ENCODE measurements around the gene GPHB5. TPM values are rescaled to one million over a fixed set of nuclear protein-coding genes. Genes with fewer than 3 reads are reported as not detected.

Gene GPHB5, protein sequence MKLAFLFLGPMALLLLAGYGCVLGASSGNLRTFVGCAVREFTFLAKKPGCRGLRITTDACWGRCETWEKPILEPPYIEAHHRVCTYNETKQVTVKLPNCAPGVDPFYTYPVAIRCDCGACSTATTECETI
- total RNA-seq (2021; ENCODE audit: unreplicated experiment) = not detected
- not detected for polyA plus RNA-seq (2012; ENCODE audit: insufficient read length)
- Bru-seq, nascent RNA = percentile 10 among the genes with signal in this experiment
- BruChase-seq, experiment 1, labeled RNA remaining after a 2-hour chase = percentile 15 among the genes with signal in this experiment
- BruChase-seq, experiment 2, labeled RNA remaining after a 6-hour chase = not detected
- long read RNA-seq = 0 reads

DNA sequence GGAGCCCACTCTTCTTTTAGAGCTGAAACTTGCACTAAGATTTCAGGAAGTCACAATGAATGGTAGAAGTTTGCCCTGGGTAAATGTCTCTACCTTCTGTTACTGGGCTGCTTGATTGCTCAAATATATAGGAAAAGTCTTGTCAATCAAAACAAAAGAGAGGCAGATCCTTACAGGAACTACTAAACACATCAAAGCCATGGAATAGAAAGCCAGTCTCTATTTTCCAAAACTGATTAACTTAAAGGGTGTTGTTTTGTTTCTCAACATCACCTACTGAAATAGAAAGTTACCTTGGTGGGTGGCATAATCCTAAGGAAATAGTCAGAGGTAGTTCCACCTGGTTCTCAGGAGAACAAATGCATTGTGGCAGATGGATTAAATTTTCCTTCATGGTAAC is at the start of gene GPHB5:
Gene GPHB5, minus strand, starts transcription at position 101 of the 400 bp plus-strand sequence. CDS start 1,086 bp downstream, outside the sequence.
- no peak within 1 kb of the TSS for H3K4me3 ChIP-seq (ENCODE audit: low read depth in 2 of 2, low read length in 2 of 2)
- ATAC-seq (no peak), DNase-seq (ENCODE audit: low read depth, low spot score) (no peak)
- H3K4me1 ChIP-seq (ENCODE audit: control insufficient read depth, insufficient read depth, low read length) = no peaks in the 10 kb centered on the region
- intact Hi-C loops (cut with micrococcal nuclease; ENCODE audit: unreplicated experiment) (no loop called here), in situ Hi-C loops (cut with HindIII; ENCODE audit: low pct_unique_long_range_greater_than_20kb, low sequenced_read_pairs) (no loop called here)
- H3K27ac ChIP-seq (ENCODE audit: low read length) = no peak within 1 kb of the TSS
- BruUV-seq (replicated peaks) = no TSS peak
- POLR2A ChIA-PET = no interaction called here
- H3K9me3 ChIP-seq (ENCODE audit: control insufficient read depth, insufficient read depth, low read depth, low read length) = no peaks in the 10 kb centered on the region
- no peaks in the 10 kb centered on the region for H3K27me3 ChIP-seq (ENCODE audit: control insufficient read depth, insufficient read depth, low read length)
- no peaks in the 10 kb centered on the region for H3K36me3 ChIP-seq (ENCODE audit: control insufficient read depth, insufficient read depth, low read length)
- TF ChIP-seq TCF7L2 (IDR thresholded peaks at IDR 0.05; ENCODE audit: low read depth, low read length) (no peak), SIN3A (IDR thresholded peaks at IDR 0.05; ENCODE audit: borderline replicate concordance, insufficient read depth, low read depth, low read length) (no peak), POLR2AphosphoS5 (IDR thresholded peaks at IDR 0.05; ENCODE audit: low read depth, low read length) (no peak)
- TF ChIP-seq, protein P1, sequence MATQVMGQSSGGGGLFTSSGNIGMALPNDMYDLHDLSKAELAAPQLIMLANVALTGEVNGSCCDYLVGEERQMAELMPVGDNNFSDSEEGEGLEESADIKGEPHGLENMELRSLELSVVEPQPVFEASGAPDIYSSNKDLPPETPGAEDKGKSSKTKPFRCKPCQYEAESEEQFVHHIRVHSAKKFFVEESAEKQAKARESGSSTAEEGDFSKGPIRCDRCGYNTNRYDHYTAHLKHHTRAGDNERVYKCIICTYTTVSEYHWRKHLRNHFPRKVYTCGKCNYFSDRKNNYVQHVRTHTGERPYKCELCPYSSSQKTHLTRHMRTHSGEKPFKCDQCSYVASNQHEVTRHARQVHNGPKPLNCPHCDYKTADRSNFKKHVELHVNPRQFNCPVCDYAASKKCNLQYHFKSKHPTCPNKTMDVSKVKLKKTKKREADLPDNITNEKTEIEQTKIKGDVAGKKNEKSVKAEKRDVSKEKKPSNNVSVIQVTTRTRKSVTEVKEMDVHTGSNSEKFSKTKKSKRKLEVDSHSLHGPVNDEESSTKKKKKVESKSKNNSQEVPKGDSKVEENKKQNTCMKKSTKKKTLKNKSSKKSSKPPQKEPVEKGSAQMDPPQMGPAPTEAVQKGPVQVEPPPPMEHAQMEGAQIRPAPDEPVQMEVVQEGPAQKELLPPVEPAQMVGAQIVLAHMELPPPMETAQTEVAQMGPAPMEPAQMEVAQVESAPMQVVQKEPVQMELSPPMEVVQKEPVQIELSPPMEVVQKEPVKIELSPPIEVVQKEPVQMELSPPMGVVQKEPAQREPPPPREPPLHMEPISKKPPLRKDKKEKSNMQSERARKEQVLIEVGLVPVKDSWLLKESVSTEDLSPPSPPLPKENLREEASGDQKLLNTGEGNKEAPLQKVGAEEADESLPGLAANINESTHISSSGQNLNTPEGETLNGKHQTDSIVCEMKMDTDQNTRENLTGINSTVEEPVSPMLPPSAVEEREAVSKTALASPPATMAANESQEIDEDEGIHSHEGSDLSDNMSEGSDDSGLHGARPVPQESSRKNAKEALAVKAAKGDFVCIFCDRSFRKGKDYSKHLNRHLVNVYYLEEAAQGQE (IDR thresholded peaks at IDR 0.05; ENCODE audit: insufficient read depth in 1 of 2, low read depth in 2 of 2, low read length in 1 of 2) = no peak
- TF ChIP-seq, protein P2, sequence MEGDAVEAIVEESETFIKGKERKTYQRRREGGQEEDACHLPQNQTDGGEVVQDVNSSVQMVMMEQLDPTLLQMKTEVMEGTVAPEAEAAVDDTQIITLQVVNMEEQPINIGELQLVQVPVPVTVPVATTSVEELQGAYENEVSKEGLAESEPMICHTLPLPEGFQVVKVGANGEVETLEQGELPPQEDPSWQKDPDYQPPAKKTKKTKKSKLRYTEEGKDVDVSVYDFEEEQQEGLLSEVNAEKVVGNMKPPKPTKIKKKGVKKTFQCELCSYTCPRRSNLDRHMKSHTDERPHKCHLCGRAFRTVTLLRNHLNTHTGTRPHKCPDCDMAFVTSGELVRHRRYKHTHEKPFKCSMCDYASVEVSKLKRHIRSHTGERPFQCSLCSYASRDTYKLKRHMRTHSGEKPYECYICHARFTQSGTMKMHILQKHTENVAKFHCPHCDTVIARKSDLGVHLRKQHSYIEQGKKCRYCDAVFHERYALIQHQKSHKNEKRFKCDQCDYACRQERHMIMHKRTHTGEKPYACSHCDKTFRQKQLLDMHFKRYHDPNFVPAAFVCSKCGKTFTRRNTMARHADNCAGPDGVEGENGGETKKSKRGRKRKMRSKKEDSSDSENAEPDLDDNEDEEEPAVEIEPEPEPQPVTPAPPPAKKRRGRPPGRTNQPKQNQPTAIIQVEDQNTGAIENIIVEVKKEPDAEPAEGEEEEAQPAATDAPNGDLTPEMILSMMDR (IDR thresholded peaks at IDR 0.05) = no peak
- CTCF ChIA-PET = no interaction called here

DNA sequence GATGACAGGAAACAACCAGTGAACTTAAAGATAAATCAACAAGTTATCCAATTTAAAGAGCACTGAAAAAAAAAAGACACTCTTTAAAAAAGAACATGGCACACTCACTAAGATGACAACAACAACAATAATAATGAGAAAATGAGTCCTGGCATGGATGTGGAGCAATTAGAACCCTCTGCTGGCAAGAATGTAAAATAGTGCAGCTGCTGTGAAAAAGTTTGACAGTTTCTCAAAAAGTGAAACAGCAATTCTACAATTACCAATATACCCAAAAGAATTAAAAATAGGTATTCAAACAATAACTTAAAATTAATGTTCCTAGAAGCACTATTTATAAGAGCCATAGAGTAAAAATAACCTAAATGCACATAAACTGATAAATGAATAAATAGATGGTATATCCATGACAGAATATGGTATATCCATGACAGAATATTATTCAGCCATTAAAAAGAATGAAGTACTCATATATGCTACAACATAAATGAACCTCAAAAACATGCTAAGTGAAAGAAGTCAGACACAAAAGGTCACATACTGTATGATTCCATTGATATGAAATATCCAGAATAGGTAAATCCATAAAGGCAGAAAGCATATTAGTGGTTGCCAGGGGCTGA is 49.1 kb upstream of the GPHB5 start:
- intact Hi-C loops (cut with micrococcal nuclease; ENCODE audit: unreplicated experiment) = no loop called here

More for the DNA sequence above, 49.1 kb upstream of the GPHB5 start:
- Histone ChIP-seq H3K4me3 (ENCODE audit: low read depth in 2 of 2, low read length in 2 of 2) (no peak overlapping the region), H3K4me1 (ENCODE audit: control insufficient read depth, insufficient read depth, low read length) (no peaks in the 10 kb centered on the region), H3K36me3 (ENCODE audit: control insufficient read depth, insufficient read depth, low read length) (no peaks in the 10 kb centered on the region), H3K27ac (ENCODE audit: low read length) (no peak overlapping the region), H3K9me3 (ENCODE audit: control insufficient read depth, insufficient read depth, low read depth, low read length) (no peaks in the 10 kb centered on the region), H3K27me3 (ENCODE audit: control insufficient read depth, insufficient read depth, low read length) (no peaks in the 10 kb centered on the region)
- no peak for ATAC-seq
- in situ Hi-C loops (cut with HindIII; ENCODE audit: low pct_unique_long_range_greater_than_20kb, low sequenced_read_pairs) = no loop called here
- TF ChIP-seq, protein P1 (IDR thresholded peaks at IDR 0.05; ENCODE audit: insufficient read depth in 1 of 2, low read depth in 2 of 2, low read length in 1 of 2) = no peak
- TF ChIP-seq POLR2AphosphoS5 (IDR thresholded peaks at IDR 0.05; ENCODE audit: low read depth, low read length) = no peak
- TF ChIP-seq TCF7L2 (IDR thresholded peaks at IDR 0.05; ENCODE audit: low read depth, low read length) = no peak
- TF ChIP-seq, protein P2 (IDR thresholded peaks at IDR 0.05) = no peak
- TF ChIP-seq SIN3A (IDR thresholded peaks at IDR 0.05; ENCODE audit: borderline replicate concordance, insufficient read depth, low read depth, low read length) = no peak
- ChIA-PET POLR2A (no interaction called here), CTCF (no interaction called here)
- DNase-seq (ENCODE audit: low read depth, low spot score) = no peak
- BruUV-seq (replicated peaks) = no TSS peak

All from Panc1 (cell line).